ENCODE measurements around the gene IMMP2L. TPM values are rescaled to one million over a fixed set of nuclear protein-coding genes. Genes with fewer than 3 reads are reported as not detected.

Gene IMMP2L
- total RNA-seq, 2 donors from 2014 or later = 7.3 to 7.7 TPM

DNA sequence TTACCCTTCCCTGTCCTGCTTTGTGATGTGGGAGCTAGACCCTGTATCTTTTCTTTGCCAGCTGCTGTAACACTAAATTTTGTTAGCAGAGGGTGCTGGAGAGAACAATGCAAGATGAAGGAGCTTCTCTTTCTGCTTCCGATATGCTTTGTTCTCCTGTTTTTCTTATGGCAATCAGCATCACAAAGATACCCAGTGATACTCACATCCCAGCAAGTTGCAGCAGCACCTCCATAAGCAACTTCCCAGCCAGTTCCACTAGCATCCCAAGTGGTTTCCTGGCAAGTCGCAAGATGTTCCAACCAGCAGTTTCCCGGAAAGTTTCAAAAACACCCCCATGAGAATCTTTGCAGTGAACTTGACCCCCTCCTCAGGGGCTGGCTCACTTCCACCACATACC lies 148.6 kb downstream of the IMMP2L start:
- H3K27ac ChIP-seq = no peak overlapping the region
- peaks cover 0 to 9% of the 10 kb centered on the region in 2 donors for H3K4me1 ChIP-seq
- no peaks in the 10 kb centered on the region for H3K9me3 ChIP-seq
- H3K27me3 ChIP-seq = no peaks in the 10 kb centered on the region
- TF ChIP-seq, protein P1, sequence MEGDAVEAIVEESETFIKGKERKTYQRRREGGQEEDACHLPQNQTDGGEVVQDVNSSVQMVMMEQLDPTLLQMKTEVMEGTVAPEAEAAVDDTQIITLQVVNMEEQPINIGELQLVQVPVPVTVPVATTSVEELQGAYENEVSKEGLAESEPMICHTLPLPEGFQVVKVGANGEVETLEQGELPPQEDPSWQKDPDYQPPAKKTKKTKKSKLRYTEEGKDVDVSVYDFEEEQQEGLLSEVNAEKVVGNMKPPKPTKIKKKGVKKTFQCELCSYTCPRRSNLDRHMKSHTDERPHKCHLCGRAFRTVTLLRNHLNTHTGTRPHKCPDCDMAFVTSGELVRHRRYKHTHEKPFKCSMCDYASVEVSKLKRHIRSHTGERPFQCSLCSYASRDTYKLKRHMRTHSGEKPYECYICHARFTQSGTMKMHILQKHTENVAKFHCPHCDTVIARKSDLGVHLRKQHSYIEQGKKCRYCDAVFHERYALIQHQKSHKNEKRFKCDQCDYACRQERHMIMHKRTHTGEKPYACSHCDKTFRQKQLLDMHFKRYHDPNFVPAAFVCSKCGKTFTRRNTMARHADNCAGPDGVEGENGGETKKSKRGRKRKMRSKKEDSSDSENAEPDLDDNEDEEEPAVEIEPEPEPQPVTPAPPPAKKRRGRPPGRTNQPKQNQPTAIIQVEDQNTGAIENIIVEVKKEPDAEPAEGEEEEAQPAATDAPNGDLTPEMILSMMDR (IDR thresholded peaks at IDR 0.05) = no peak
- DNase-seq (ENCODE audit: low spot score) = no peak
- H3K36me3 ChIP-seq = no peaks in the 10 kb centered on the region
- H3K4me3 ChIP-seq = peak overlapping the region in 1 of 2 donors; percentile 20

DNA sequence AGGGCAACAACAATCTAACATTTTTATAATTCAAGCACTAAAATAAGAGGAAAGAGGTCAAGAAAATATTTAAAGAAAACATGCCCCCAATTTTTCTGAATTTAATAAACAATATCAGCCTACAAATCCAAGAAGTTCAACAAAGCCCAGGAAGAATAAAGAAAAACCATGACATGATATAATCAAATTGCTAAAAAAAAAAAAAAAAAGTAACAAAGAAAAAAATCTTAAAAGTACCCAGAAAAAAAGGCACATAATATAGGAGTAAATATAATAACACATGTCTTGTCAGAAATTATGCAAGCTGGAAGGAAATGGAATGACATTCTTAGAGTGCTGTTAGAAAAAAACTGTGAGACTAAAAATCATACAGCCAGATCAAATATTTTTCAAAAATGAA lies 151.4 kb downstream of the IMMP2L start:
- TF ChIP-seq, protein P1 (IDR thresholded peaks at IDR 0.05) = no peak
- DNase-seq (ENCODE audit: low spot score) = no peak
- no peak overlapping the region for H3K27ac ChIP-seq
- no peak overlapping the region for H3K4me3 ChIP-seq
- no peaks in the 10 kb centered on the region for H3K27me3 ChIP-seq
- H3K9me3 ChIP-seq = no peaks in the 10 kb centered on the region
- no peaks in the 10 kb centered on the region for H3K36me3 ChIP-seq
- peaks cover 0 to 9% of the 10 kb centered on the region in 2 donors for H3K4me1 ChIP-seq

DNA sequence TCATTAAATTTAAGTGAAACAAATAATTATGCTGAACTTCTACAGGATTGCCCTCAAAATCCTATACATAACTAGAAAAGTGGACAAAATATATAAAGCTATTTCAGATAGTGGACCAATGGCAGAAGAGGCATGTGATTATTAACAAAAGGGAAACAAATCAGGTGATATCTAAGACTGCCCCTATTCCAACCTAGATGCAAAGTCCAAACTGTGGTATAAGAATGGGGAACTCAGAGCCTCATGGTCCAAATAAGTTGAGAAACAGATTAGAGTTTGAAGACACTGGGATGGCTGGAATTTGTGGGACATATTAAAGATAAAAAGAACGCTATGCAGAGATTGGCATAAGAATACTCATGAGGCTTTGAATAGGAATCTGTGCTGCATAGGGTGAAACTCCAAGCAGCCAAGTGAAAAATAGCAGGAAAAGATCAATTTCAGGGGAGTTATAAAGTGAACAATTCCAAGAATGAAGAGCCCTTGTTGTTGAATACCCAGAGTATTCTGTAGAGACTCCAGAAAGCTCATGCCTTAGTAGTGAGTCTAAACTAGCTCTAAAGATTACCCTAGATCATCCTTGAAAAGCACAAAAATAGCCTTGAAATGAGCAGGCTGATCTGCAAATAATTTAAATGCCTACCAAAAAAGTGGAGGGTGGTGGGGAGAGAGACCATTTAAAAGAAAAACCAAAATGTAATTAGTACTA lies 152.4 kb downstream of the IMMP2L start:
- Histone ChIP-seq H3K27ac (no peak overlapping the region), H3K36me3 (no peaks in the 10 kb centered on the region), H3K27me3 (no peaks in the 10 kb centered on the region), H3K9me3 (no peaks in the 10 kb centered on the region), H3K4me1 (peaks cover 0 to 9% of the 10 kb centered on the region in 2 donors), H3K4me3 (no peak overlapping the region)
- DNase-seq (ENCODE audit: low spot score) = no peak
- TF ChIP-seq, protein P1 (IDR thresholded peaks at IDR 0.05) = no peak

- TF ChIP-seq, protein P1 (IDR thresholded peaks at IDR 0.05) = no peak
- no peak overlapping the region for H3K4me3 ChIP-seq
- no peaks in the 10 kb centered on the region for H3K9me3 ChIP-seq
- H3K36me3 ChIP-seq = no peaks in the 10 kb centered on the region
- peaks cover 0 to 3% of the 10 kb centered on the region in 2 donors for H3K4me1 ChIP-seq
- H3K27me3 ChIP-seq = no peaks in the 10 kb centered on the region
- no peak overlapping the region for H3K27ac ChIP-seq
- DNase-seq (ENCODE audit: low spot score) = no peak
These were observed 153.6 kb downstream of the IMMP2L start for GRCh38 chr7:111408724-111409123.

DNA sequence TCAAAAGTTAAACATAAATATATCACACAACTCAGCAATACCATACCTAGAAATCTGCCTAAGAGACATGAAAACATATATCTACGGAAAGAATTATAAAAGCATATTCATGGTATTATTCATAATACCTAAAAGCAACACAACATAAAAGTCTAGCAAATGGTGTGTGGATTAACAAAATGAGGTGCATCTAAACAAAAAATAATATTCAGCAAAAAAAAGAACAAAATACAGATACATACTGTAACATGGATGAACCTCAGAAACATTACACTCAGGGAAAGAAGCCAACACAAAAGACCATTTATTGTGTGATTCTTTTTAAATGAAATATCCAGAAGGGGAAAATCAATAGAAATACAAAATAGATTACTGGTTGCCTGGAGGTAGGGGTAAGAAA lies 155.0 kb downstream of the IMMP2L start:
- TF ChIP-seq, protein P1 (IDR thresholded peaks at IDR 0.05) = no peak

GRCh38 chr7:111405621-111406020 lies 156.7 kb downstream of the IMMP2L start:
- no peaks in the 10 kb centered on the region for H3K9me3 ChIP-seq
- no peaks in the 10 kb centered on the region for H3K4me1 ChIP-seq
- H3K27ac ChIP-seq = no peak overlapping the region
- H3K36me3 ChIP-seq = no peaks in the 10 kb centered on the region
- no peak for DNase-seq (ENCODE audit: low spot score)
- no peak overlapping the region for H3K4me3 ChIP-seq
- H3K27me3 ChIP-seq = no peaks in the 10 kb centered on the region
- TF ChIP-seq, protein P1 (IDR thresholded peaks at IDR 0.05) = no peak

More for the DNA sequence above, 155.0 kb downstream of the IMMP2L start:
- Histone ChIP-seq H3K9me3 (no peaks in the 10 kb centered on the region), H3K27me3 (no peaks in the 10 kb centered on the region), H3K27ac (no peak overlapping the region), H3K36me3 (no peaks in the 10 kb centered on the region), H3K4me1 (no peaks in the 10 kb centered on the region), H3K4me3 (no peak overlapping the region)
- DNase-seq (ENCODE audit: low spot score) = no peak

Data from right atrium auricular region (tissue), 2 donors.